SK-N-MC (cell line): ENCODE data around the gene CYP19A1.

ENCODE experiments used
- EZH2 ChIP-seq: fragments of 200-600 bp; sonication (generic); IDR thresholded peaks from one replicate; pipeline ENCODE4 v1.6.1; 2017; ENCODE audit warnings: antibody characterized with exemption
- FOXP2 ChIP-seq: optimal IDR thresholded peaks from 2 replicates; pipeline ENCODE3; 2011; ENCODE audit warnings: mild to moderate bottlenecking, moderate library complexity; ENCODE audit not compliant: insufficient read depth; ENCODE audit errors: extremely low read length, control extremely low read depth
- POLR2AphosphoS5 ChIP-seq: IDR thresholded peaks from 2 replicates; pipeline ENCODE4 v1.6.1; 2012; ENCODE audit warnings: mild to moderate bottlenecking, low read depth, low read length, borderline replicate concordance

- TF ChIP-seq POLR2AphosphoS5 (no peak), EZH2 (no peak), FOXP2 (no peak)
Measured at GRCh38 chr15:51333571-51333970, 4.8 kb downstream of the CYP19A1 start.
